Measurements from ENCODE around the gene PPHLN1.

The PPHLN1 gene

GRCh38 chr12:42446761-42447160 lies 120.8 kb downstream of the PPHLN1 start:
- ATAC-seq, result no peak; the same call in 2 of the 3 replicates
- no peak for TF ChIP-seq TCF4 (CRISPR knock-in tag; IDR thresholded peaks at IDR 0.05; ENCODE audit: borderline replicate concordance)
- no peak for TF ChIP-seq POU6F1 (CRISPR knock-in tag; IDR thresholded peaks at IDR 0.05; ENCODE audit: borderline replicate concordance, low read depth)
- no peak for TF ChIP-seq CREB5 (CRISPR knock-in tag; IDR thresholded peaks at IDR 0.05; ENCODE audit: low read depth)
- TF ChIP-seq RARB (CRISPR knock-in tag; IDR thresholded peaks at IDR 0.05), result no peak
- no peak for TF ChIP-seq PATZ1 (CRISPR knock-in tag; IDR thresholded peaks at IDR 0.05; ENCODE audit: borderline replicate concordance)
- TF ChIP-seq SNAI2 (CRISPR knock-in tag; IDR thresholded peaks at IDR 0.05), result no peak
- TF ChIP-seq TSHZ2 (CRISPR knock-in tag; IDR thresholded peaks at IDR 0.05), result no peak
- TF ChIP-seq ZNF565 (CRISPR knock-in tag; conservative IDR thresholded peaks at IDR 0.05; ENCODE audit: low read depth), result no peak
- TF ChIP-seq ZC3H10 (CRISPR knock-in tag; IDR thresholded peaks at IDR 0.05), result no peak
- no peak for TF ChIP-seq CSDC2 (CRISPR knock-in tag; IDR thresholded peaks at IDR 0.05)
- TF ChIP-seq ESRRG (CRISPR knock-in tag; IDR thresholded peaks at IDR 0.05), result no peak
- TF ChIP-seq ZFP3 (CRISPR knock-in tag; IDR thresholded peaks at IDR 0.05), result no peak
- TF ChIP-seq PPARA (CRISPR knock-in tag; IDR thresholded peaks at IDR 0.05; ENCODE audit: borderline replicate concordance), result no peak
- no peak for TF ChIP-seq ZFP30 (CRISPR knock-in tag; IDR thresholded peaks at IDR 0.05)
- no peak for TF ChIP-seq ARNTL (CRISPR knock-in tag; IDR thresholded peaks at IDR 0.05; ENCODE audit: borderline replicate concordance, low read depth)
- no peak for TF ChIP-seq OSR1 (CRISPR knock-in tag; IDR thresholded peaks at IDR 0.05)

- TF ChIP-seq CSRNP3 (CRISPR knock-in tag; IDR thresholded peaks at IDR 0.05), result no peak; the same call in 1 of the 2 replicates
- TF ChIP-seq ZNF8 (CRISPR knock-in tag; IDR thresholded peaks at IDR 0.05), result no peak
- no peak for TF ChIP-seq ZFP30 (CRISPR knock-in tag; IDR thresholded peaks at IDR 0.05)
- TF ChIP-seq RARB (CRISPR knock-in tag; IDR thresholded peaks at IDR 0.05), result no peak
- TF ChIP-seq TCF4 (CRISPR knock-in tag; IDR thresholded peaks at IDR 0.05; ENCODE audit: borderline replicate concordance), result no peak
- no peak for TF ChIP-seq ESRRG (CRISPR knock-in tag; IDR thresholded peaks at IDR 0.05)
- TF ChIP-seq ISL1 (CRISPR knock-in tag; IDR thresholded peaks at IDR 0.05), result peak; percentile 34; the same call in 1 of the 2 replicates
- TF ChIP-seq ZNF70 (CRISPR knock-in tag; IDR thresholded peaks at IDR 0.05), result no peak
- no peak for TF ChIP-seq POU6F1 (CRISPR knock-in tag; IDR thresholded peaks at IDR 0.05; ENCODE audit: borderline replicate concordance, low read depth)
- TF ChIP-seq ZFP3 (CRISPR knock-in tag; IDR thresholded peaks at IDR 0.05), result no peak
- TF ChIP-seq ZNF565 (CRISPR knock-in tag; conservative IDR thresholded peaks at IDR 0.05; ENCODE audit: low read depth), result no peak
- TF ChIP-seq ZC3H10 (CRISPR knock-in tag; IDR thresholded peaks at IDR 0.05), result no peak
- TF ChIP-seq GLIS3 (CRISPR knock-in tag; IDR thresholded peaks at IDR 0.05), result peak; percentile 75; the same call in 1 of the 2 replicates
- no peak for TF ChIP-seq PATZ1 (CRISPR knock-in tag; IDR thresholded peaks at IDR 0.05; ENCODE audit: borderline replicate concordance)
- TF ChIP-seq ARNTL (CRISPR knock-in tag; IDR thresholded peaks at IDR 0.05; ENCODE audit: borderline replicate concordance, low read depth), result no peak
- no peak for ATAC-seq
Measured at GRCh38 chr12:42447371-42447786, 121.4 kb downstream of the PPHLN1 start.

Measured in SK-N-SH treated with all-trans-retinoic acid at 6 μM for 48 hours (cell line).